ENCODE results near the gene CCDC17. TPM values are rescaled to one million over a fixed set of nuclear protein-coding genes. Genes with fewer than 3 reads are reported as not detected.

The CCDC17 gene
- total RNA-seq, 1 donor from 2014 or later = 20.3 TPM

- intact Hi-C loops (cut with DNase I) = no loop called here
- Histone ChIP-seq H3K27ac (no peak overlapping the region), H3K36me3 (peaks cover 80% of the 10 kb centered on the region), H3K27me3 (ENCODE audit: low read depth) (no peaks in the 10 kb centered on the region), H3K4me3 (no peak overlapping the region), H3K9me3 (no peaks in the 10 kb centered on the region), H3K4me1 (peaks cover 6% of the 10 kb centered on the region)
- ATAC-seq (no peak), DNase-seq (no peak)
- TF ChIP-seq, protein P1, sequence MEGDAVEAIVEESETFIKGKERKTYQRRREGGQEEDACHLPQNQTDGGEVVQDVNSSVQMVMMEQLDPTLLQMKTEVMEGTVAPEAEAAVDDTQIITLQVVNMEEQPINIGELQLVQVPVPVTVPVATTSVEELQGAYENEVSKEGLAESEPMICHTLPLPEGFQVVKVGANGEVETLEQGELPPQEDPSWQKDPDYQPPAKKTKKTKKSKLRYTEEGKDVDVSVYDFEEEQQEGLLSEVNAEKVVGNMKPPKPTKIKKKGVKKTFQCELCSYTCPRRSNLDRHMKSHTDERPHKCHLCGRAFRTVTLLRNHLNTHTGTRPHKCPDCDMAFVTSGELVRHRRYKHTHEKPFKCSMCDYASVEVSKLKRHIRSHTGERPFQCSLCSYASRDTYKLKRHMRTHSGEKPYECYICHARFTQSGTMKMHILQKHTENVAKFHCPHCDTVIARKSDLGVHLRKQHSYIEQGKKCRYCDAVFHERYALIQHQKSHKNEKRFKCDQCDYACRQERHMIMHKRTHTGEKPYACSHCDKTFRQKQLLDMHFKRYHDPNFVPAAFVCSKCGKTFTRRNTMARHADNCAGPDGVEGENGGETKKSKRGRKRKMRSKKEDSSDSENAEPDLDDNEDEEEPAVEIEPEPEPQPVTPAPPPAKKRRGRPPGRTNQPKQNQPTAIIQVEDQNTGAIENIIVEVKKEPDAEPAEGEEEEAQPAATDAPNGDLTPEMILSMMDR (IDR thresholded peaks at IDR 0.05) = no peak
Measured at GRCh38 chr1:45640293-45640692, 16.4 kb upstream of the CCDC17 start.

GRCh38 chr1:45635211-45635610, 11.4 kb upstream of the CCDC17 start:
- H3K4me3 ChIP-seq = no peak overlapping the region
- no peak overlapping the region for H3K27ac ChIP-seq
- H3K9me3 ChIP-seq = no peaks in the 10 kb centered on the region
- peaks cover 95% of the 10 kb centered on the region for H3K36me3 ChIP-seq
- TF ChIP-seq, protein P1 (IDR thresholded peaks at IDR 0.05) = no peak
- no peak for ATAC-seq
- intact Hi-C loops (cut with DNase I) = no loop called here
- peaks cover 11% of the 10 kb centered on the region for H3K4me1 ChIP-seq
- DNase-seq = no peak
- no peaks in the 10 kb centered on the region for H3K27me3 ChIP-seq (ENCODE audit: low read depth)

GRCh38 chr1:45630429-45630828, 6.6 kb upstream of the CCDC17 start:
- intact Hi-C loops (cut with DNase I) = no loop called here
- Histone ChIP-seq H3K27me3 (ENCODE audit: low read depth) (no peaks in the 10 kb centered on the region), H3K27ac (no peak overlapping the region), H3K36me3 (peaks cover 99% of the 10 kb centered on the region), H3K9me3 (no peaks in the 10 kb centered on the region), H3K4me1 (peaks cover 11% of the 10 kb centered on the region), H3K4me3 (no peak overlapping the region)
- TF ChIP-seq, protein P1 (IDR thresholded peaks at IDR 0.05) = no peak
- no peak for DNase-seq
- no peak for ATAC-seq

- intact Hi-C loops (cut with DNase I) = no loop called here
- Histone ChIP-seq H3K9me3 (no peaks in the 10 kb centered on the region), H3K4me1 (peaks cover 1% of the 10 kb centered on the region), H3K27me3 (ENCODE audit: low read depth) (no peaks in the 10 kb centered on the region), H3K4me3 (no peak overlapping the region), H3K36me3 (peaks cover 99% of the 10 kb centered on the region), H3K27ac (no peak overlapping the region)
- no peak for ATAC-seq
- DNase-seq = no peak
- TF ChIP-seq, protein P1 (IDR thresholded peaks at IDR 0.05) = no peak
Measured at GRCh38 chr1:45629035-45629434, 5.2 kb upstream of the CCDC17 start.

DNA sequence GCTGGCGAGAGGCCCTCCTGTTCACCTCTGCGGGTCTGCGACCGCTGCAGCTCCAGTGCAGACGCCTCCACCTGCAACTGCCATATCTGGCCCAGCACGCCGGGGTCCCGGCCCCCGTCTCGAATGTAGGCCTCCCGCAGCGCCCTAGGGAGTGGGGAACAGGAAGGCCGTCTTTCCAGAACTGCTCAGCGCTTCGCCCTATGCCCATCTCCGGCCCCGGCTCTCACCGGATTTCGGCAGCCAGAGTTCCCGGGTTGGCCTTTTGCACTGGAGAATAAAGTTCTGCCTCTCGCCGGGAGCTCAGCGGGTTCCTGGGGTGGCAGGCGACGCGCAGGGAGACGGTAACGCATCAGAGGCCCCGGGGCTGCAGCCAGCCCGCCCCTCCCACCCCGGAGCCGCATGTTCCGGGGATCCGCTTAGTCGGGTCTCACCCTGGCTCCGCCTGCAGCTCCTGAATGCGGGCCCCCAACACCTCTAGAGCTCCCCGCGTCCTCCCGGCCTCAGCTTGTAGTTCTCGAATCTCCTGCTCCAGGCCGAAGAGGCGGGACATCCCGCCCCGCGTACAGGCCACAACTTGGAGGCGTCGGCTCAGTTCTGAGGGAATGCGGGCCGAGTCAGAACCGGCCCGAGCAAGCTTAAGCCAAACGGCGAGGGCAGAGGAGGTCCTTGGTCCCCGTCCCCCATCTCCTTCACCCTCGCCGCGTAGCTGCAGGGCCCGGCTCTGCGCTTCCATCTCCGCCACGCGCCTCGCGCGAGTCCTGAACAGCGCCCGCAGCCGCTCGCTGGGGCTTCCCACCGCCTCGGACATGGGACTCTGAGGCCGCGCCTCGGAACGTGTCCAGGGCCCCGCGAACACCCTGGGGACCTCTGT, 1.1 kb downstream of the CCDC17 start:
- peak overlapping the region; percentile 25 for H3K4me3 ChIP-seq
- peak overlapping the region; percentile 60 for H3K27ac ChIP-seq
- H3K27me3 ChIP-seq (ENCODE audit: low read depth) = no peaks in the 10 kb centered on the region
- H3K36me3 ChIP-seq = peaks cover 69% of the 10 kb centered on the region
- TF ChIP-seq, protein P1 (IDR thresholded peaks at IDR 0.05) = no peak
- H3K9me3 ChIP-seq = no peaks in the 10 kb centered on the region
- peaks cover 16% of the 10 kb centered on the region for H3K4me1 ChIP-seq
- intact Hi-C loops (cut with DNase I) = no loop called here
- DNase-seq (no peak), ATAC-seq (peak; percentile 5 to 17)

Data from lower lobe of right lung (tissue), 2 donors.